ENCODE results near the gene THBS1.

The THBS1 gene

GRCh38 chr15:39539973-39540558 is 40.8 kb upstream of the THBS1 start:
- H3K36me3 Mint-ChIP-seq (ENCODE audit: low read depth) = no peaks in the 10 kb centered on the region
- peaks cover 15% of the 10 kb centered on the region for H3K4me1 Mint-ChIP-seq
- peak overlapping the region in 2 of 3 experiments; percentile 7 to 25 for H3K27ac Mint-ChIP-seq
- no peak overlapping the region for H3K4me3 Mint-ChIP-seq
- TF ChIP-seq CTCF (IDR thresholded peaks at IDR 0.05; ENCODE audit: unreplicated experiment in 3 of 3) = no peak
- H3K27me3 Mint-ChIP-seq (ENCODE audit: low read depth) = no peaks in the 10 kb centered on the region
- peaks cover 18% of the 10 kb centered on the region for H3K9me3 Mint-ChIP-seq

GRCh38 chr15:39542385-39543065 is 38.4 kb upstream of the THBS1 start:
- Mint-ChIP-seq H3K27me3 (ENCODE audit: low read depth) (no peaks in the 10 kb centered on the region), H3K27ac (peak overlapping the region in 1 of 3 experiments; percentile 35), H3K4me3 (no peak overlapping the region), H3K4me1 (peaks cover 15% of the 10 kb centered on the region), H3K9me3 (peaks cover 28% of the 10 kb centered on the region), H3K36me3 (ENCODE audit: low read depth) (no peaks in the 10 kb centered on the region)
- TF ChIP-seq CTCF (IDR thresholded peaks at IDR 0.05; ENCODE audit: unreplicated experiment in 3 of 3) = no peak

GRCh38 chr15:39543651-39544050 is 37.2 kb upstream of the THBS1 start:
- no peak for TF ChIP-seq CTCF (IDR thresholded peaks at IDR 0.05; ENCODE audit: unreplicated experiment in 3 of 3)
- H3K9me3 Mint-ChIP-seq = peaks cover 28% of the 10 kb centered on the region
- H3K4me1 Mint-ChIP-seq = peaks cover 15% of the 10 kb centered on the region
- H3K27me3 Mint-ChIP-seq (ENCODE audit: low read depth) = no peaks in the 10 kb centered on the region
- no peak overlapping the region for H3K27ac Mint-ChIP-seq
- H3K36me3 Mint-ChIP-seq (ENCODE audit: low read depth) = no peaks in the 10 kb centered on the region
- no peak overlapping the region for H3K4me3 Mint-ChIP-seq

GRCh38 chr15:39546842-39547241 is 34.0 kb upstream of the THBS1 start:
- no peak for TF ChIP-seq CTCF (IDR thresholded peaks at IDR 0.05; ENCODE audit: unreplicated experiment in 3 of 3)
- no peaks in the 10 kb centered on the region for H3K27me3 Mint-ChIP-seq (ENCODE audit: low read depth)
- H3K27ac Mint-ChIP-seq = no peak overlapping the region
- no peak overlapping the region for H3K4me3 Mint-ChIP-seq
- H3K9me3 Mint-ChIP-seq = peaks cover 28% of the 10 kb centered on the region
- no peaks in the 10 kb centered on the region for H3K36me3 Mint-ChIP-seq (ENCODE audit: low read depth)
- H3K4me1 Mint-ChIP-seq = peaks cover 5% of the 10 kb centered on the region

- Mint-ChIP-seq H3K4me3 (no peak overlapping the region), H3K27ac (no peak overlapping the region), H3K27me3 (ENCODE audit: low read depth) (peaks cover 6% of the 10 kb centered on the region), H3K4me1 (peaks cover 10% of the 10 kb centered on the region), H3K9me3 (peaks cover 21% of the 10 kb centered on the region), H3K36me3 (ENCODE audit: low read depth) (no peaks in the 10 kb centered on the region)
- no peak for TF ChIP-seq CTCF (IDR thresholded peaks at IDR 0.05; ENCODE audit: unreplicated experiment in 3 of 3)
Observed at GRCh38 chr15:39548561-39548960, 32.3 kb upstream of the THBS1 start.

- H3K27me3 Mint-ChIP-seq (ENCODE audit: low read depth) = peaks cover 6% of the 10 kb centered on the region
- H3K4me1 Mint-ChIP-seq = peaks cover 24% of the 10 kb centered on the region
- no peak overlapping the region for H3K4me3 Mint-ChIP-seq
- H3K36me3 Mint-ChIP-seq (ENCODE audit: low read depth) = no peaks in the 10 kb centered on the region
- no peak for TF ChIP-seq CTCF (IDR thresholded peaks at IDR 0.05; ENCODE audit: unreplicated experiment in 3 of 3)
- H3K27ac Mint-ChIP-seq = no peak overlapping the region
- peaks cover 12% of the 10 kb centered on the region for H3K9me3 Mint-ChIP-seq
Observed at GRCh38 chr15:39549912-39550311, 31.0 kb upstream of the THBS1 start.

Measured in nephron (organoid).